Activated CD8-positive, alpha-beta memory T cell treated with anti-CD3 and anti-CD28 coated beads for 24 hours (primary cell): ENCODE measurements around the gene PTX4.
"Not testable (repeated sequence)": the region's sequence is repeated elsewhere in the genome, so short reads cannot be mapped to it uniquely, and the experiment has no call there.

Experiments
- DNase-seq: peaks from one replicate; pipeline ENCODE4 v3.0.0-alpha.2; 2020

The PTX4 gene

GRCh38 chr16:1478937-1479336 is 9.8 kb downstream of the PTX4 start:
- DNase-seq = not testable (repeated sequence)

GRCh38 chr16:1477033-1477432 is 11.7 kb downstream of the PTX4 start:
- DNase-seq = no peak

- DNase-seq = no peak
Measured at GRCh38 chr16:1475552-1476114, 13.1 kb downstream of the PTX4 start.

- DNase-seq = peak; percentile 94
Measured at GRCh38 chr16:1474796-1475551, 13.8 kb downstream of the PTX4 start, which contains the start of gene CLCN7. TSS of gene CLCN7 (minus strand) at chr16:1475028. CDS start at chr16:1474974, 54 bp downstream.

GRCh38 chr16:1474082-1474795 is 14.5 kb downstream of the PTX4 start:
- DNase-seq = no peak

GRCh38 chr16:1472974-1473373 is 15.8 kb downstream of the PTX4 start:
- no peak for DNase-seq

- DNase-seq = no peak
Measured at GRCh38 chr16:1471569-1472194, 17.1 kb downstream of the PTX4 start.

GRCh38 chr16:1470481-1471251 is 18.1 kb downstream of the PTX4 start:
- no peak for DNase-seq

- DNase-seq = no peak
Measured at GRCh38 chr16:1469693-1470201, 19.0 kb downstream of the PTX4 start.

- not testable (repeated sequence) for DNase-seq
Measured at GRCh38 chr16:1469141-1469540, 19.6 kb downstream of the PTX4 start.

- DNase-seq = no peak
Measured at GRCh38 chr16:1468426-1468810, 20.3 kb downstream of the PTX4 start.

- no peak for DNase-seq
Measured at GRCh38 chr16:1466968-1467521, 21.7 kb downstream of the PTX4 start.

- DNase-seq = no peak
Measured at GRCh38 chr16:1466054-1466453, 22.7 kb downstream of the PTX4 start.

- no peak for DNase-seq
Measured at GRCh38 chr16:1465567-1465915, 23.2 kb downstream of the PTX4 start.

GRCh38 chr16:1464894-1465566 is 23.7 kb downstream of the PTX4 start:
- DNase-seq = no peak

GRCh38 chr16:1464196-1464893 is 24.4 kb downstream of the PTX4 start:
- DNase-seq = no peak

GRCh38 chr16:1461146-1461545 is 27.6 kb downstream of the PTX4 start:
- DNase-seq = no peak

- DNase-seq = no peak
Measured at GRCh38 chr16:1460602-1461138, 28.1 kb downstream of the PTX4 start.

GRCh38 chr16:1459967-1460366 is 28.8 kb downstream of the PTX4 start:
- DNase-seq = no peak

- DNase-seq = no peak
Measured at GRCh38 chr16:1458977-1459341, 29.8 kb downstream of the PTX4 start.
